Measurements from ENCODE around the gene PHLPP1.

DNA sequence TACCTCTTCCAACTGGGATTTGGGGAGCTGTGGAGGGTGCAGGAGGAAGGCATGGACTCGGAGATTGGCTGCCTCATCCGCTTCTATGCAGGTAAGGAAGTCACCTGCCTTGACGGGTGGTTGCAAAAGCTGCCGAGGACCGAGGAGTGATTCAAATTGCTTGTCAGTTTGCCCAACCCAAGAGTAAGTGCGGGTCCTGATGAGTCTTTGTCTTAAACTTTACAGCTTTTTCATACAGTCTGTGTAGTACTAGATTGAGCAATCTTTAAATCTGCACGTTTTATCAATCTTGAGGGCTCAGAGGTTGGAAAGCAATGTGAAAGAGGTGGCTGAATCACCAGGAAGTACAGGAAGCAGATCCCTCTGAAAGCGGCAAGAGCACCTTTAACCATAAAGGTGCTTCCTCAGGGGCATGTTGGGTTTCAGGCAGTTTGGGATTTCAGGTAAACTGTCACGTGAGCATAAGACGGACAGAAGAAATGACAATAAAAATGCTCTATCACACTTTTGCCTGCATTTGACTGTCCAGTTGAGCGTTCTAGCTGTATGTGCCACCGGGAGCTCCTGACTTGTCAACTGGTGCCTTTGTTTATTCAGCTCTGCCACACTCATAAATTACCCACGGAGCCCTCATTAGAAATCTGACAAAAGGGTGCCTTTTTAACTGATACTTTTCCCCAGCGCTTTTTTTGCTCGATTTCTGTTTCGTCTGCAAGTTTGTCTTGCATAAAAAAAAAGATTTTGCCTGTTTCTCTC is 2.0 kb downstream of the PHLPP1 start:
- TF ChIP-seq CTCF (IDR thresholded peaks at IDR 0.05; ENCODE audit: insufficient read depth, low read length, poor library complexity, severe bottlenecking) (no peak), EZH2phosphoT487 (conservative IDR thresholded peaks at IDR 0.05; ENCODE audit: low read length) (no peak)
